Calu3 (cell line): Measurements from ENCODE around the gene SESN2. TPM values are rescaled to one million over a fixed set of nuclear protein-coding genes. Genes with fewer than 3 reads are reported as not detected.

Experiments
- BruUV-seq: library from RNA; stranded (reverse); fragments of 400-500 nt; replicated peaks from 2 replicates; lab custom pipeline; 2021; lab: Mats Ljungman, UMichigan
- CTCF ChIA-PET: fragments of 300-600 bp; sonication (Branson Sonifier 250); formaldehyde crosslinking; loops from one replicate; lab custom pipeline; 2022; ENCODE audit warnings: antibody characterized with exemption; lab: Charles Lee
- DNase-seq: peaks from one replicate; pipeline ENCODE4 v3.0.0; 2022
- H3K27ac Mint-ChIP-seq: one replicate; pipeline ENCODE4 v1.8.0; 2022; ENCODE audit warnings: mixed read lengths; ENCODE audit not compliant: unreplicated experiment
- H3K27me3 Mint-ChIP-seq: one replicate; pipeline ENCODE4 v1.8.0; 2022; ENCODE audit warnings: mixed read lengths; ENCODE audit not compliant: unreplicated experiment
- H3K36me3 Mint-ChIP-seq: one replicate; pipeline ENCODE4 v1.8.0; 2022; ENCODE audit warnings: mild to moderate bottlenecking, moderate library complexity, mixed read lengths; ENCODE audit not compliant: insufficient read depth, unreplicated experiment
- H3K4me1 Mint-ChIP-seq: one replicate; pipeline ENCODE4 v1.8.0; 2022; ENCODE audit warnings: mild to moderate bottlenecking, low read depth, mixed read lengths; ENCODE audit not compliant: unreplicated experiment
- H3K4me3 Mint-ChIP-seq: one replicate; pipeline ENCODE4 v1.8.0; 2022; ENCODE audit warnings: mild to moderate bottlenecking, low read depth, moderate library complexity, mixed read lengths; ENCODE audit not compliant: unreplicated experiment
- H3K9me3 Mint-ChIP-seq: one replicate; pipeline ENCODE4 v1.8.0; 2022; ENCODE audit warnings: low read depth, mixed read lengths; ENCODE audit not compliant: unreplicated experiment
- CTCF ChIP-seq: fragments of 200-600 bp; IDR thresholded peaks from one replicate; pipeline ENCODE4 v1.8.0; 2022; ENCODE audit warnings: antibody characterized with exemption; ENCODE audit not compliant: unreplicated experiment
- intact Hi-C: fragments of 100-400 bp; cut with micrococcal nuclease; formaldehyde crosslinking; loops from one replicate; pipeline ENCODE4 v1.10.0; 2022; ENCODE audit not compliant: unreplicated experiment
- total RNA-seq: library from RNA; stranded (reverse); gene quantifications from 2 replicates; pipeline ENCODE4 v1.2.3, GENCODE V29; 2022

Gene SESN2
- total RNA-seq, 1 experiment from 2014 or later: 13.0 TPM

- Mint-ChIP-seq H3K27me3 (no peaks in the 10 kb centered on the region), H3K4me3 (no peak overlapping the region), H3K4me1 (no peaks in the 10 kb centered on the region), H3K36me3 (peaks cover 13% of the 10 kb centered on the region), H3K9me3 (no peaks in the 10 kb centered on the region), H3K27ac (no peak overlapping the region)
- CTCF ChIA-PET: interaction anchor here (0.5 to 1.9 kb wide), 3 partner anchors 12 to 131 kb away, joined by 4 to 8 read pairs (median 4); no protein-coding TSS in a partner anchor
- no peak for DNase-seq
- intact Hi-C loops: no loop called here
- no peak for TF ChIP-seq CTCF
- no TSS peak for BruUV-seq
These were observed 22.5 kb upstream of the SESN2 start for GRCh38 chr1:28236656-28237322.

GRCh38 chr1:28239004-28239403 lies 20.3 kb upstream of the SESN2 start:
- CTCF ChIA-PET: interaction anchor here (0.7 kb wide), 1 partner anchor 15 kb away, joined by 3 read pairs; no protein-coding TSS in a partner anchor
- DNase-seq: no peak
- Mint-ChIP-seq H3K27me3 (no peaks in the 10 kb centered on the region), H3K9me3 (no peaks in the 10 kb centered on the region), H3K27ac (no peak overlapping the region), H3K4me1 (peaks cover 7% of the 10 kb centered on the region), H3K4me3 (no peak overlapping the region), H3K36me3 (peaks cover 6% of the 10 kb centered on the region)
- no TSS peak for BruUV-seq
- intact Hi-C loops: no loop called here
- TF ChIP-seq CTCF: no peak

- H3K27ac Mint-ChIP-seq: no peak overlapping the region
- H3K9me3 Mint-ChIP-seq: no peaks in the 10 kb centered on the region
- no peak for DNase-seq
- BruUV-seq: no TSS peak
- intact Hi-C loops: loop anchor here (10.0 kb wide), 1 partner anchor 265 kb away; the partner anchor contains the start of gene RCC1
- no peak for TF ChIP-seq CTCF
- no peak overlapping the region for H3K4me3 Mint-ChIP-seq
- peaks cover 6% of the 10 kb centered on the region for H3K36me3 Mint-ChIP-seq
- H3K27me3 Mint-ChIP-seq: no peaks in the 10 kb centered on the region
- H3K4me1 Mint-ChIP-seq: peaks cover 10% of the 10 kb centered on the region
- CTCF ChIA-PET: no interaction called here
These were observed 19.3 kb upstream of the SESN2 start for GRCh38 chr1:28240024-28240423.

GRCh38 chr1:28241638-28242241 lies 17.6 kb upstream of the SESN2 start:
- BruUV-seq: no TSS peak
- no peak for TF ChIP-seq CTCF
- no peak overlapping the region for H3K27ac Mint-ChIP-seq
- no peak for DNase-seq
- intact Hi-C loops: loop anchor here (10.0 kb wide), 1 partner anchor 263 kb away; the partner anchor contains the start of gene RCC1
- no peaks in the 10 kb centered on the region for H3K27me3 Mint-ChIP-seq
- no peak overlapping the region for H3K4me3 Mint-ChIP-seq
- H3K9me3 Mint-ChIP-seq: no peaks in the 10 kb centered on the region
- peaks cover 10% of the 10 kb centered on the region for H3K4me1 Mint-ChIP-seq
- CTCF ChIA-PET: no interaction called here
- H3K36me3 Mint-ChIP-seq: peaks cover 11% of the 10 kb centered on the region
